ENCODE measurements around the gene CTCFL.

CTCFL gene

GRCh38 chr20:57536771-57537724 is 12.1 kb upstream of the CTCFL start:
- Histone ChIP-seq H3K4me1 (ENCODE audit: control insufficient read depth in 5 of 5, insufficient read depth in 5 of 5, low read length in 5 of 5) (peaks cover 0 to 6% (median 0%) of the 10 kb centered on the region in 5 donors), H3K27me3 (ENCODE audit: control insufficient read depth in 5 of 5, insufficient read depth in 4 of 5, low read length in 5 of 5) (no peaks in the 10 kb centered on the region), H3K9ac (ENCODE audit: low read length in 5 of 5) (no peak overlapping the region), H3K9me3 (ENCODE audit: control insufficient read depth in 5 of 5, low read length in 5 of 5) (peaks cover 3 to 15% (median 12%) of the 10 kb centered on the region in 5 donors), H3K27ac (ENCODE audit: low read depth, low read length) (no peak overlapping the region), H3K36me3 (ENCODE audit: control insufficient read depth in 5 of 5, insufficient read depth in 5 of 5, low read length in 5 of 5) (no peaks in the 10 kb centered on the region), H3K4me3 (ENCODE audit: low read depth in 1 of 5, low read length in 5 of 5) (no peak overlapping the region)

- H3K27ac ChIP-seq (ENCODE audit: low read depth, low read length) = no peak overlapping the region
- peaks cover 3 to 15% (median 12%) of the 10 kb centered on the region in 5 donors for H3K9me3 ChIP-seq (ENCODE audit: control insufficient read depth in 5 of 5, low read length in 5 of 5)
- no peaks in the 10 kb centered on the region for H3K27me3 ChIP-seq (ENCODE audit: control insufficient read depth in 5 of 5, insufficient read depth in 4 of 5, low read length in 5 of 5)
- H3K9ac ChIP-seq (ENCODE audit: low read length in 5 of 5) = no peak overlapping the region
- H3K4me3 ChIP-seq (ENCODE audit: low read depth in 1 of 5, low read length in 5 of 5) = no peak overlapping the region
- H3K36me3 ChIP-seq (ENCODE audit: control insufficient read depth in 5 of 5, insufficient read depth in 5 of 5, low read length in 5 of 5) = no peaks in the 10 kb centered on the region
- peaks cover 0 to 9% (median 0%) of the 10 kb centered on the region in 5 donors for H3K4me1 ChIP-seq (ENCODE audit: control insufficient read depth in 5 of 5, insufficient read depth in 5 of 5, low read length in 5 of 5)
These were observed 11.3 kb upstream of the CTCFL start for GRCh38 chr20:57536120-57536708.

- Histone ChIP-seq H3K36me3 (ENCODE audit: control insufficient read depth in 5 of 5, insufficient read depth in 5 of 5, low read length in 5 of 5) (no peaks in the 10 kb centered on the region), H3K27me3 (ENCODE audit: control insufficient read depth in 5 of 5, insufficient read depth in 4 of 5, low read length in 5 of 5) (no peaks in the 10 kb centered on the region), H3K9ac (ENCODE audit: low read length in 5 of 5) (no peak overlapping the region), H3K4me3 (ENCODE audit: low read depth in 1 of 5, low read length in 5 of 5) (no peak overlapping the region), H3K27ac (ENCODE audit: low read depth, low read length) (no peak overlapping the region), H3K9me3 (ENCODE audit: control insufficient read depth in 5 of 5, low read length in 5 of 5) (peaks cover 3 to 15% (median 12%) of the 10 kb centered on the region in 5 donors), H3K4me1 (ENCODE audit: control insufficient read depth in 5 of 5, insufficient read depth in 5 of 5, low read length in 5 of 5) (peaks cover 0 to 9% (median 0%) of the 10 kb centered on the region in 5 donors)
These were observed 10.4 kb upstream of the CTCFL start for GRCh38 chr20:57535297-57535696.

GRCh38 chr20:57532104-57532503 is 7.2 kb upstream of the CTCFL start:
- Histone ChIP-seq H3K9ac (ENCODE audit: low read length in 5 of 5) (no peak overlapping the region), H3K4me1 (ENCODE audit: control insufficient read depth in 5 of 5, insufficient read depth in 5 of 5, low read length in 5 of 5) (peaks cover 0 to 6% (median 0%) of the 10 kb centered on the region in 5 donors)

GRCh38 chr20:57530327-57530981 is 5.5 kb upstream of the CTCFL start:
- no peak overlapping the region for H3K9ac ChIP-seq (ENCODE audit: low read length in 5 of 5)
- H3K4me1 ChIP-seq (ENCODE audit: control insufficient read depth in 5 of 5, insufficient read depth in 5 of 5, low read length in 5 of 5) = peaks cover 0 to 6% (median 0%) of the 10 kb centered on the region in 5 donors
- H3K27me3 ChIP-seq (ENCODE audit: control insufficient read depth in 5 of 5, insufficient read depth in 4 of 5, low read length in 5 of 5) = no peaks in the 10 kb centered on the region
- H3K27ac ChIP-seq (ENCODE audit: low read depth, low read length) = no peak overlapping the region
- no peaks in the 10 kb centered on the region for H3K36me3 ChIP-seq (ENCODE audit: control insufficient read depth in 5 of 5, insufficient read depth in 5 of 5, low read length in 5 of 5)
- H3K9me3 ChIP-seq (ENCODE audit: control insufficient read depth in 5 of 5, low read length in 5 of 5) = peaks cover 0 to 3% (median 0%) of the 10 kb centered on the region in 5 donors
- H3K4me3 ChIP-seq (ENCODE audit: low read depth in 1 of 5, low read length in 5 of 5) = no peak overlapping the region

More at GRCh38 chr20:57532104-57532503, 7.2 kb upstream of the CTCFL start:
- H3K4me3 ChIP-seq (ENCODE audit: low read depth in 1 of 5, low read length in 5 of 5) = no peak overlapping the region
- no peak overlapping the region for H3K27ac ChIP-seq (ENCODE audit: low read depth, low read length)
- H3K36me3 ChIP-seq (ENCODE audit: control insufficient read depth in 5 of 5, insufficient read depth in 5 of 5, low read length in 5 of 5) = no peaks in the 10 kb centered on the region
- H3K9me3 ChIP-seq (ENCODE audit: control insufficient read depth in 5 of 5, low read length in 5 of 5) = peaks cover 3 to 6% (median 4%) of the 10 kb centered on the region in 5 donors
- H3K27me3 ChIP-seq (ENCODE audit: control insufficient read depth in 5 of 5, insufficient read depth in 4 of 5, low read length in 5 of 5) = no peaks in the 10 kb centered on the region

GRCh38 chr20:57529810-57530209 is 4.9 kb upstream of the CTCFL start:
- no peaks in the 10 kb centered on the region for H3K36me3 ChIP-seq (ENCODE audit: control insufficient read depth in 5 of 5, insufficient read depth in 5 of 5, low read length in 5 of 5)
- H3K27me3 ChIP-seq (ENCODE audit: control insufficient read depth in 5 of 5, insufficient read depth in 4 of 5, low read length in 5 of 5) = no peaks in the 10 kb centered on the region
- H3K27ac ChIP-seq (ENCODE audit: low read depth, low read length) = no peak overlapping the region
- no peak overlapping the region for H3K4me3 ChIP-seq (ENCODE audit: low read depth in 1 of 5, low read length in 5 of 5)
- H3K9me3 ChIP-seq (ENCODE audit: control insufficient read depth in 5 of 5, low read length in 5 of 5) = peaks cover 0 to 3% (median 0%) of the 10 kb centered on the region in 5 donors
- H3K4me1 ChIP-seq (ENCODE audit: control insufficient read depth in 5 of 5, insufficient read depth in 5 of 5, low read length in 5 of 5) = peaks cover 0 to 6% (median 0%) of the 10 kb centered on the region in 5 donors
- no peak overlapping the region for H3K9ac ChIP-seq (ENCODE audit: low read length in 5 of 5)

- peaks cover 0 to 3% (median 0%) of the 10 kb centered on the region in 5 donors for H3K9me3 ChIP-seq (ENCODE audit: control insufficient read depth in 5 of 5, low read length in 5 of 5)
- H3K27me3 ChIP-seq (ENCODE audit: control insufficient read depth in 5 of 5, insufficient read depth in 4 of 5, low read length in 5 of 5) = no peaks in the 10 kb centered on the region
- H3K9ac ChIP-seq (ENCODE audit: low read length in 5 of 5) = no peak overlapping the region
- no peak overlapping the region for H3K4me3 ChIP-seq (ENCODE audit: low read depth in 1 of 5, low read length in 5 of 5)
- no peaks in the 10 kb centered on the region for H3K36me3 ChIP-seq (ENCODE audit: control insufficient read depth in 5 of 5, insufficient read depth in 5 of 5, low read length in 5 of 5)
- H3K4me1 ChIP-seq (ENCODE audit: control insufficient read depth in 5 of 5, insufficient read depth in 5 of 5, low read length in 5 of 5) = peaks cover 0 to 6% (median 0%) of the 10 kb centered on the region in 5 donors
- H3K27ac ChIP-seq (ENCODE audit: low read depth, low read length) = no peak overlapping the region
These were observed 4.2 kb upstream of the CTCFL start for GRCh38 chr20:57529160-57529585.

- no peaks in the 10 kb centered on the region for H3K36me3 ChIP-seq (ENCODE audit: control insufficient read depth in 5 of 5, insufficient read depth in 5 of 5, low read length in 5 of 5)
- no peaks in the 10 kb centered on the region for H3K27me3 ChIP-seq (ENCODE audit: control insufficient read depth in 5 of 5, insufficient read depth in 4 of 5, low read length in 5 of 5)
- peaks cover 0 to 6% (median 0%) of the 10 kb centered on the region in 5 donors for H3K4me1 ChIP-seq (ENCODE audit: control insufficient read depth in 5 of 5, insufficient read depth in 5 of 5, low read length in 5 of 5)
- no peak overlapping the region for H3K4me3 ChIP-seq (ENCODE audit: low read depth in 1 of 5, low read length in 5 of 5)
- H3K27ac ChIP-seq (ENCODE audit: low read depth, low read length) = no peak overlapping the region
- peak overlapping the region in 1 of 5 donors; percentile 44 for H3K9ac ChIP-seq (ENCODE audit: low read length in 5 of 5)
- H3K9me3 ChIP-seq (ENCODE audit: control insufficient read depth in 5 of 5, low read length in 5 of 5) = peaks cover 0 to under 1% (median 0%) of the 10 kb centered on the region in 5 donors
These were observed 3.2 kb upstream of the CTCFL start for GRCh38 chr20:57528148-57528547.

GRCh38 chr20:57527728-57528127 is 2.8 kb upstream of the CTCFL start:
- Histone ChIP-seq H3K27ac (ENCODE audit: low read depth, low read length) (no peak overlapping the region), H3K27me3 (ENCODE audit: control insufficient read depth in 5 of 5, insufficient read depth in 4 of 5, low read length in 5 of 5) (no peaks in the 10 kb centered on the region), H3K9ac (ENCODE audit: low read length in 5 of 5) (peak overlapping the region in 1 of 5 donors; percentile 44), H3K9me3 (ENCODE audit: control insufficient read depth in 5 of 5, low read length in 5 of 5) (no peaks in the 10 kb centered on the region), H3K4me3 (ENCODE audit: low read depth in 1 of 5, low read length in 5 of 5) (no peak overlapping the region), H3K36me3 (ENCODE audit: control insufficient read depth in 5 of 5, insufficient read depth in 5 of 5, low read length in 5 of 5) (no peaks in the 10 kb centered on the region), H3K4me1 (ENCODE audit: control insufficient read depth in 5 of 5, insufficient read depth in 5 of 5, low read length in 5 of 5) (peaks cover 0 to 6% (median 0%) of the 10 kb centered on the region in 5 donors)
